SW 1271 (cell line): ENCODE data around the gene DCXR.

ENCODE experiments used
- DNase-seq, 2 experiments: peaks; one replicate each; lab custom pipeline; 2025; lab: John Stamatoyannopoulos, UW

DCXR gene

GRCh38 chr17:82055023-82055964, 17.8 kb upstream of the DCXR start:
- no peak for DNase-seq

GRCh38 chr17:82054351-82055022, 17.0 kb upstream of the DCXR start:
- DNase-seq = no peak

- no peak for DNase-seq
Measured at GRCh38 chr17:82053556-82054263, 16.2 kb upstream of the DCXR start.

DNA sequence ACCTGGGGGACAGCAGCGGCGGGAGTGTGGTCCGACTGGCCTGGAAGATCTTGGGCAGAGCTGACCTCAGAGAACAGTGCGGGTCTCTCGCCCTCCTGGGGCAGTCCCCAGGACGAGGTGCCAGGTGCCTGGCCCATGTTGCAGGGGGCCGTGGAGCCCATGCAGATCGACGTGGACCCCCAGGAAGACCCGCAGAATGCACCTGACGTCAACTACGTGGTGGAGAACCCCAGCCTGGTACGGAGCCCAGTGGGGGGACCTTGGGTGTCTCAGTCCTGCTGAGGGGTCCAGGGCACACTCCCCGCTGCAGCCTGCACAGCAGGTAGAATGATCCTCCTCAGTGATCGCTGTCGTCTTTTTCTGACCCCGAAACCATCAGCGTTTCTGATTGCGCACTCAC, 15.6 kb upstream of the DCXR start:
- no peak for DNase-seq

- DNase-seq = no peak
Measured at GRCh38 chr17:82052638-82053059, 15.2 kb upstream of the DCXR start.

DNA sequence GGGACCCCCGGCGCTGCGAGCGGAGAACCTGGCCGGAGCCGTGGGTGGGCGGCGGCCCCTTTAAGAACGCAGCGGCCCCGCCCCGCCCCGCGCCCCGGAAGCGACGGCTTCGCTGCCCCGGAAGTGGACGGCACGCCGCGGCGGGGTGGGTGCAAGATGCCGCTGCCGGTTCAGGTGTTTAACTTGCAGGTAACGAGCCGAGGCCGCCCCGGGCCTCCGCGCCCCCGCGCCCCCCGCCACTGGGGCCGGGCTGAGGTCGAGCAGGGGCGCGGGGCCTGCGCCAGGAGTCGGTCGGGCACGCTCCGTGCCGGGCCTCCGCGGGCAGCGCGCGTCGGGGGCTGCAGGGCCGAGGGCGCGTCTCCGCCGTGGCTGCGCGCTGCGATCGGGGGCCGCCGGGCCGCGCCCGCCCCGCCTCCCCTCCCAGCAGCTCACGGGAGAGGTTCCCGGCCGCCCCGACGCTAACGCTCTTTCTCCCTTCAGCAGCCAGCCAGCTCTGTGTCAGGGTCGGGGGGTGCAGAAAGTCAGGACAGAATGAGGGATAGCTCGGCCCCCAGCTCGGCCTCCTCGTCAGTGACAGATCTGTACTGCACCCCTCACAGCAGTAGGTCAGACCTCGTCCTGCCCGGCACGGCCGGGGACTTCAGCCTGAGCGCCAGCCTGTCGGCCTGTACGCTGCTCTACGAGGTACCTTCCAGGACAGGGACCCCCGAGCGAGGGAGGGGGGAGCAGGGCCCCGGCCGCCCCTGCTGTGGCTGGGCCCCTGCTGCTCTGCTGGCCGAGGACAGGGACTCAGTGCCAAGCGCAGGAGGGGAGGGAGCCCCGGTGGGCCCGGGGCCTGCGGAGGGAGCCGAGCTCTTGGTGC, 14.5 kb upstream of the DCXR start, which contains the start of the genes GPS1 and RFNG:
GPS1 (plus strand) TSS at position 123 of the 862 bp plus-strand sequence; CDS start at position 157, 34 bp downstream.
RFNG (minus strand) TSS at position 36 of the 862 bp plus-strand sequence. CDS start 45 bp downstream, outside the sequence.
- peak in 1 of 2 experiments; percentile 45 for DNase-seq

- DNase-seq = no peak
Measured at GRCh38 chr17:82050761-82051641, 13.5 kb upstream of the DCXR start.

DNA sequence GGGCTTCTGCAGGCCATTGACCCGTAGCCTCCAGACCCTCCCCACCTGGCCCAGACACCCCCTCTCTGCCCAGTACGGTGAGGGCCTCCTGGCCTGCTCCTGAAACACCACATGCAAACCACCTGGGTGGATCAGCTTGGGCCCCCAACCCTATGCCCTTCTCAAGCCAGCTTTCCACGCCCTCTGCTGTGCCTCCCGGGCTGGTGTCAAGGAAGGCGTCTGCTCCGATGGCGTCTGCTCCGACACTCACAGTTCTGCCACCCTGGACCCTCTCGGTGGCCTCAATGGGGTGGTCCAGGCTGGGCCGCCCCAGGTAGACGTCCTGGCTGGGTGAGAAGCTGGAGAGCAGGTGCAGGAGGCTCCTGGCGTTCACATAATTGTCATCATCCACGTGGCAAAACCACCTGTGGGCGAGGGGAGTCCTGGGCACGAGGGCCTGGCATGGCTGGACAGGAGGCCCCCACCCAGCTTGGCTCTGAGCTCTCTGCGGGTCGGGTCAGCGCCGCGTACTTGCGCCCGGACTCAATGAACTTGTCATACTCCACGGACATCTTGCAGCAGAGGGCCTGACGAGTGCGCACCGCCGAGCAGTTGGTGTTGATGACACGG, 12.8 kb upstream of the DCXR start:
- DNase-seq = no peak

DNA sequence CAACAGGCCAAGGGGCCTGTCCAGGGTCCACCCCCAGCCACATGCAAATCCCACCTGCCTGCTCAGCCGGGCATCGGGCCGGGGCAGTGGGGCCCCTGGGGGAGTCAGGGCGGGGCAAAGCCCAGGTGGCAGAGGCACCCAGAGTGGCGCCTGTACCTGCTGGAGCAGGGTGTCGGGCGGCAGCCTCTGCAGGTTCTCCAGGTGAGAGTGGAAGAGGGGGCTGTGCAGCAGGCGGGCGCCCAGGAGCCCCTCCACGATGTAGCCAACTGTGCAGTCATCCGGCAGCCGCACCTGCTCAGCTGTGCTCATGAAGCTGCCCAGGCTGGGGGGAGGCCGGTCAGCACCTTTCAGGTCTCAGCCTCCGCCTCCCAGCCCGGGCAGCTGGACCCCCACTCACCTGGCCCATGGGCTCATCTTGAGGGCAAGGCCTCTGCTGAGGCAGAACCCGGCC, 12.0 kb upstream of the DCXR start:
- no peak for DNase-seq

- no peak for DNase-seq
Measured at GRCh38 chr17:82049106-82049505, 11.6 kb upstream of the DCXR start.

GRCh38 chr17:82048571-82048971, 11.1 kb upstream of the DCXR start:
- no peak for DNase-seq

DNA sequence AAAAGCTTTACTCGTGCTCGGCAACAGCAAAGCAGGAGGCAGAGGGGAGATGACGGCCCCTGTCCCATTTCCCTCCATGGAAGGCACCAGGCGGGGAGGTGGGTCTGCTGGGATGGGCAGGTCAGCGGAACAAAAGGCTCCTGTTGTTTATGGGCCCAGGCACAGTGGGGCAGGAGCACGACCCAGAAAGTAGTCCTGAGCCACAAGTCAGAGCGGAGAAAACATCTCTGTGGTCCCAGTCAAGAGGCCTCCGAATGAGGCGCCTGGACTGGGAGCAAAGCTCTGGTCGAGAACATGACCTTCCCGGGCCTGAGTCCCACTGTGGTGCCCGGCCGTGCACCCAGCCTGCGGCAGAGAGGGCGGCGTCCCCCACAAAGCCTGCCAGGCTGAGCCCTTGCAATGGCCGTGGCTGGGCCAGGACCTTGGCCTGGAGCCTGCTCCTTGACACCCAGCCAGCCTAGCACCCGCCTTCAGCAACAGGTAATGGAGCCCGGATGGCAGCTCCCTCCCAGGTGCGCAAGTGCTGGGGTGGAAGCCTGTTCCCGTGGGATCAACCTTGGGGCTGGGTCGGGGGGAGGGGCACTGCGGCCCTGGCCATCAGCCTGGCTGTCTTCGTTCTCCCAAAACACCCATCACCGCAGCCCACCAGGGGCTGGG, 10.5 kb upstream of the DCXR start:
- DNase-seq = no peak

GRCh38 chr17:82047379-82047778, 9.9 kb upstream of the DCXR start:
- DNase-seq = no peak

DNA sequence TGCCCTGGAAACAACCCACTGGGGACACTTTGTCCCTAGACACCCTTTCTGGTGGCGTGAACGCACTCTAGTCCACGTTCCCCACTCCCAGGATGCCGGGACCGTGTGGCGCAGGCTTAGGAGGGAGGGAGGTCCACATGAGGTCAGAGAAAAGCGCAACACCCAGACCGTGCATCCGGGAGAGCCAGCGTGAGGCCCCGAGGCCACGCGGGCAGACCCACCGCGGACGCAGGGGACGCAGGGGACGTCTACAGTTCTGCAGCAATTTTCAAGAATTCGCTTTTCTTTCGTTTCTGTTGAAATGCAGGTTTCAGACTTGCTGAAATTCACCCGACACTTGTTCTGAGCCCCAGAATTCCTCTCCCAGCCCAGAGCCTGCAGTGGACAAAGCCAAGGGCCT, 9.4 kb upstream of the DCXR start:
- DNase-seq = no peak

- DNase-seq = no peak
Measured at GRCh38 chr17:82045936-82046484, 8.5 kb upstream of the DCXR start.

- no peak for DNase-seq
Measured at GRCh38 chr17:82043507-82043906, 6.0 kb upstream of the DCXR start.

GRCh38 chr17:82042649-82043048, 5.2 kb upstream of the DCXR start:
- no peak for DNase-seq

DNA sequence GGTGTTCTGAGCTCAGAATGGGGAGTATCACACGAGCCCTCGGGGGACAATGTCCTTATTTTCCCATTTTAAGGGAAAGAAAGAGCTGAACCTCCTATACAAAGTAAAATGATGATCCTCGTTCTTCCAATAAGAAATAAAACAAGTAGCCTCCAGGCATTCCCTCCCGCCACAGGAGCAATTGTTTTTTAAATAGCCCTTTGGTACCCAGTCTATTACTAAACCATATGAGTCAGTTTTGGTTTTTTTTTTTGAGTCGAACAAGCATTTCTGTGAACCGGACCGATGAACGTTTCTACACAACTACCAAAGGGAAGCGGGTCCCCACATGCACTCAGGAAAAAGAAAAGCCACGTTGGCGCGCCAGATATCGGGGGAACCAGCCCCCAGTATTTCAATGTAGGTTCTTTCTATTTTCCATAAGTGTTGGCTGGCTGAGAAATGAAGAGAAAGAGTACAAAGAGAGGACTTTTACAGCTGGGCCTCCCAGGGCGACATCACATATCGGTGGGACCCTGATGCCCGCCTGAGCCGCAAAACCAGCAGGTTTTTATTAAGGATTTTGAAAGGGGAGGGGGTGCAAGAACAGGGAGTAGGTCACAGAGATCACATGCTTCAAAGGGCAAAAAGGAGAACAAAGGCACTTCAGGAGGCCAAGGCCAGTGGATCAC, 3.8 kb upstream of the DCXR start:
- DNase-seq = no peak
